Heart left ventricle (tissue), 13 donors: ENCODE data around the gene ARID5B.

Experiments
- CTCF ChIP-seq, 12 donors: fragments of 200-600 bp; sonication (generic) in 4 of 12; IDR thresholded peaks; one replicate each; pipeline versions ENCODE4 v1.5.0 to v1.8.0; 2018 to 2022; ENCODE audit warnings: antibody characterized with exemption in 12 of 12, mild to moderate bottlenecking in 5 of 12
- POLR2A ChIP-seq, 2 donors: fragments of 450-650 bp; IDR thresholded peaks; one replicate each; pipeline ENCODE4 v1.6.1; 2017; ENCODE audit warnings: antibody characterized with exemption in 2 of 2, mild to moderate bottlenecking in 2 of 2, moderate library complexity in 2 of 2
- donor health status: ischemic (EF 13 %, LVEDD 7.1; RV severe dilation, severe dysfunction).
- donor health status: DM: no; HTN: yes; CAD: no.
- donor health status: DM: no; HTN: no; CAD: no.
- donor health status: ischemic (EF 25% LVEDD 6.9; RV normal size, moderate dysfunction).
- donor health status: ischemic (EF 25% LVEDD 5.7; RV mildly dilated, moderate dysfunction).
- donor health status: ischemic (EF 35%, LVEDD 5.7; RV mildly dilated, moderate dysfunction).
- donor health status: nonischemic (EF 11% LVEDD 7.7; RV severe dilation, severe dysfunction).
- donor health status: DM: yes; HTN: yes; CAD: no.
- donor health status: PGD.
- donor health status: ischemic (EF 29% LVEDD 5.4; RV normal size, mild dysfunction).
- donor health status: nonischemic (EF 23%, LVEDD 6.1; RV moderate dilation, normal function).

- no peak for TF ChIP-seq CTCF (IDR thresholded peaks at IDR 0.05)
- TF ChIP-seq POLR2A (IDR thresholded peaks at IDR 0.05) = no peak
Observed at GRCh38 chr10:62115321-62115720, 213.8 kb downstream of the ARID5B start.
